ENCODE results near the gene KCTD19.
A peak's percentile ranks its signal among the peaks of the same experiment; 100 is the strongest.

KCTD19 gene

GRCh38 chr16:67283039-67283825 lies 43.3 kb downstream of the KCTD19 start:
- no peak for DNase-seq (ENCODE audit: low read depth)

GRCh38 chr16:67282447-67282805 lies 44.1 kb downstream of the KCTD19 start:
- no peak for DNase-seq (ENCODE audit: low read depth)

GRCh38 chr16:67281536-67282446 lies 44.8 kb downstream of the KCTD19 start:
- DNase-seq (ENCODE audit: low read depth) = no peak

- no peak for DNase-seq (ENCODE audit: low read depth)
Observed at GRCh38 chr16:67280090-67281015, 46.2 kb downstream of the KCTD19 start.

GRCh38 chr16:67279296-67280089 lies 47.0 kb downstream of the KCTD19 start, which contains the start of gene PLEKHG4:
TSS of gene PLEKHG4 (plus strand) at chr16:67279532. CDS start at chr16:67280045, 513 bp downstream.
- DNase-seq (ENCODE audit: low read depth) = peak; percentile 67

GRCh38 chr16:67278773-67279295 lies 47.7 kb downstream of the KCTD19 start:
- DNase-seq (ENCODE audit: low read depth) = no peak

- no peak for DNase-seq (ENCODE audit: low read depth)
Observed at GRCh38 chr16:67277999-67278772, 48.4 kb downstream of the KCTD19 start.

- no peak for DNase-seq (ENCODE audit: low read depth)
Observed at GRCh38 chr16:67277294-67277998, 49.1 kb downstream of the KCTD19 start.

GRCh38 chr16:67275321-67275720 lies 51.2 kb downstream of the KCTD19 start:
- DNase-seq (ENCODE audit: low read depth) = no peak

- no peak for DNase-seq (ENCODE audit: low read depth)
Observed at GRCh38 chr16:67271446-67271845, 55.1 kb downstream of the KCTD19 start.

GRCh38 chr16:67270931-67271338 lies 55.6 kb downstream of the KCTD19 start:
- no peak for DNase-seq (ENCODE audit: low read depth)

GRCh38 chr16:67269766-67270165 lies 56.8 kb downstream of the KCTD19 start:
- DNase-seq (ENCODE audit: low read depth) = no peak

- DNase-seq (ENCODE audit: low read depth) = no peak
Observed at GRCh38 chr16:67268136-67268579, 58.4 kb downstream of the KCTD19 start.

- DNase-seq (ENCODE audit: low read depth) = no peak
Observed at GRCh38 chr16:67265834-67266233, 60.7 kb downstream of the KCTD19 start.

GRCh38 chr16:67264866-67265265 lies 61.7 kb downstream of the KCTD19 start:
- DNase-seq (ENCODE audit: low read depth) = no peak

GRCh38 chr16:67264277-67264676 lies 62.3 kb downstream of the KCTD19 start:
- no peak for DNase-seq (ENCODE audit: low read depth)

- DNase-seq (ENCODE audit: low read depth) = no peak
Observed at GRCh38 chr16:67263201-67263600, 63.3 kb downstream of the KCTD19 start.

- no peak for DNase-seq (ENCODE audit: low read depth)
Observed at GRCh38 chr16:67260426-67261063, 66.0 kb downstream of the KCTD19 start.

GRCh38 chr16:67259705-67260104 lies 66.8 kb downstream of the KCTD19 start:
- DNase-seq (ENCODE audit: low read depth) = no peak
